ENCODE results near the gene GATAD2B.

- no peak for TF ChIP-seq EZH2 (IDR thresholded peaks at IDR 0.05; ENCODE audit: borderline replicate concordance, low read length)
- no peak for TF ChIP-seq CTCF (IDR thresholded peaks at IDR 0.05; ENCODE audit: low read length)
Observed at GRCh38 chr1:153961421-153961820, 38.6 kb upstream of the GATAD2B start.

All from OCI-LY1 (cell line).